Natural killer cell (primary cell): ENCODE results near the gene PA2G4. TPM values are rescaled to one million over a fixed set of nuclear protein-coding genes. Genes with fewer than 3 reads are reported as not detected.

Source experiments
- ATAC-seq, 3 donors: fragments of 150-1000 bp in 2 of 3; fragments of 200-7000 bp in 1 of 3; cut with Tn5 transposase; 1 replicate in 1 of 3; 2 replicates in 2 of 3; pipeline ENCODE4 v1.10.0; 2021; ENCODE audit warnings: mild to moderate bottlenecking in 2 of 3, moderate library complexity in 2 of 3
- DNase-seq, 2 donors: peaks; one replicate each; pipeline versions ENCODE4 v3.0.0 to v3.0.0-alpha.2; 2013 to 2021; ENCODE audit warnings: mixed read lengths in 1 of 2
- H3K27ac ChIP-seq: one replicate; pipeline ENCODE4 v1.5.1; 2013; ENCODE audit warnings: mild to moderate bottlenecking, low read length
- H3K27me3 ChIP-seq: one replicate; pipeline ENCODE4 v1.6.1; 2013; ENCODE audit warnings: low read length; ENCODE audit not compliant: control insufficient read depth, insufficient read depth
- H3K36me3 ChIP-seq: one replicate; pipeline ENCODE4 v1.6.1; 2013; ENCODE audit warnings: low read length; ENCODE audit not compliant: control insufficient read depth, insufficient read depth
- H3K4me1 ChIP-seq: one replicate; pipeline ENCODE4 v1.6.1; 2013; ENCODE audit warnings: low read length; ENCODE audit not compliant: control insufficient read depth, insufficient read depth
- H3K4me3 ChIP-seq: one replicate; pipeline ENCODE4 v1.5.1; 2013; ENCODE audit warnings: low read length
- H3K9me3 ChIP-seq: one replicate; pipeline ENCODE4 v1.6.1; 2013; ENCODE audit warnings: low read length; ENCODE audit not compliant: control insufficient read depth, insufficient read depth
- H3K27ac Mint-ChIP-seq, 2 donors: one replicate each; pipeline ENCODE4 v1.8.0; 2022; ENCODE audit warnings: mild to moderate bottlenecking in 2 of 2, mixed read lengths in 2 of 2, moderate library complexity in 1 of 2
- H3K27me3 Mint-ChIP-seq, 2 donors: one replicate each; pipeline ENCODE4 v1.8.0; 2022; ENCODE audit warnings: low read depth in 2 of 2, mixed read lengths in 2 of 2
- H3K36me3 Mint-ChIP-seq: one replicate; pipeline ENCODE4 v1.8.0; 2022; ENCODE audit warnings: mixed read lengths
- H3K4me1 Mint-ChIP-seq, 2 donors: one replicate each; pipeline ENCODE4 v1.8.0; 2022; ENCODE audit warnings: mixed read lengths in 2 of 2
- H3K4me3 Mint-ChIP-seq: one replicate; pipeline ENCODE4 v1.8.0; 2022; ENCODE audit warnings: mild to moderate bottlenecking, moderate library complexity, mixed read lengths
- H3K9me3 Mint-ChIP-seq, 2 donors: one replicate each; pipeline ENCODE4 v1.8.0; 2022; ENCODE audit warnings: mixed read lengths in 2 of 2
- CTCF ChIP-seq: fragments of 200-600 bp; IDR thresholded peaks from one replicate; pipeline ENCODE4 v1.8.0; 2022; ENCODE audit warnings: antibody characterized with exemption
- WGBS: methylation state at CpG from one replicate; pipeline ENCODE4 v1.1.7; 2013; ENCODE audit warnings: missing lambda C conversion rate; ENCODE audit not compliant: insufficient coverage; 5-methylcytosine and 5-hydroxymethylcytosine counted together
- intact Hi-C: fragments of 100-400 bp; cut with micrococcal nuclease; formaldehyde crosslinking; loops from one replicate; pipeline ENCODE4 v1.14.2; 2022
- total RNA-seq, 4 donors: library from RNA; stranded (reverse); fragments of 120-200 nt in 1 of 4; gene quantifications; one replicate each; pipeline versions ENCODE4 v1.2.3 to v1.2.4, GENCODE V29; 2013 to 2022

The PA2G4 gene
- total RNA-seq, 3 donors from 2014 or later (not counting 1 experiment from before 2014, with no cell fraction given): 78.5 to 86.4 (median 79.7) TPM

GRCh38 chr12:56097738-56098137 is 6.6 kb upstream of the PA2G4 start:
- H3K4me3 Mint-ChIP-seq: no peak overlapping the region
- ATAC-seq: no peak
- peaks cover 6 to 15% of the 10 kb centered on the region in 2 donors for H3K4me1 Mint-ChIP-seq
- no peaks in the 10 kb centered on the region for H3K36me3 Mint-ChIP-seq
- no peak overlapping the region for H3K27ac Mint-ChIP-seq
- Histone ChIP-seq H3K27me3 (no peaks in the 10 kb centered on the region), H3K9me3 (no peaks in the 10 kb centered on the region), H3K4me1 (peaks cover 12% of the 10 kb centered on the region), H3K4me3 (no peak overlapping the region), H3K36me3 (no peaks in the 10 kb centered on the region), H3K27ac (no peak overlapping the region)
- intact Hi-C loops: no loop called here
- H3K9me3 Mint-ChIP-seq: no peaks in the 10 kb centered on the region
- WGBS: 87% methylated on average over 6 of the region's 6 CpGs
- H3K27me3 Mint-ChIP-seq: peaks cover 0 to 13% of the 10 kb centered on the region in 2 donors
- no peak for TF ChIP-seq CTCF
- DNase-seq: no peak

DNA sequence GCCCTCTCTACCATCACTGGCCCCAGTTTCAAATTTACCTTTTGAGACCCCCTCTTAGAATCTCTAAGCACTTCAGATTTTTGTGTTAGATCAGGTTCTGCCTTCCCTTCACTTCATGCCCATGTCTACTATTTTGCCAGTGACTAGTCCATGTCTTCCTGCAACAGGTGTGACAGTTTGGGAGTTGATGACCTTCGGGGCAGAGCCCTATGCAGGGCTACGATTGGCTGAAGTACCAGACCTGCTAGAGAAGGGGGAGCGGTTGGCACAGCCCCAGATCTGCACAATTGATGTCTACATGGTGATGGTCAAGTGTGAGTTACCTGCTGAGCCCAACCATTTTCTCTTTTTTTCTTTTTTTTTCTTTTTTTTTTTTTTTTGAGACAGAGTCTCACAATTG is 5.8 kb upstream of the PA2G4 start:
- Mint-ChIP-seq H3K4me3 (no peak overlapping the region), H3K4me1 (peaks cover 15 to 23% of the 10 kb centered on the region in 2 donors), H3K27me3 (peaks cover 0 to 8% of the 10 kb centered on the region in 2 donors), H3K36me3 (no peaks in the 10 kb centered on the region), H3K9me3 (no peaks in the 10 kb centered on the region), H3K27ac (no peak overlapping the region)
- Histone ChIP-seq H3K27ac (no peak overlapping the region), H3K4me1 (peaks cover 20% of the 10 kb centered on the region), H3K4me3 (no peak overlapping the region), H3K27me3 (no peaks in the 10 kb centered on the region), H3K9me3 (no peaks in the 10 kb centered on the region), H3K36me3 (no peaks in the 10 kb centered on the region)
- 66% methylated on average over 2 of the region's 3 CpGs for WGBS
- no peak for TF ChIP-seq CTCF
- intact Hi-C loops: no loop called here
- no peak for DNase-seq
- no peak for ATAC-seq

- Mint-ChIP-seq H3K27me3 (peaks cover 0 to 8% of the 10 kb centered on the region in 2 donors), H3K27ac (no peak overlapping the region), H3K4me1 (peaks cover 27 to 35% of the 10 kb centered on the region in 2 donors), H3K36me3 (no peaks in the 10 kb centered on the region), H3K9me3 (no peaks in the 10 kb centered on the region), H3K4me3 (no peak overlapping the region)
- Histone ChIP-seq H3K27ac (no peak overlapping the region), H3K9me3 (no peaks in the 10 kb centered on the region), H3K36me3 (no peaks in the 10 kb centered on the region), H3K27me3 (no peaks in the 10 kb centered on the region), H3K4me3 (no peak overlapping the region), H3K4me1 (peaks cover 27% of the 10 kb centered on the region)
- ATAC-seq: no peak
- no peak for TF ChIP-seq CTCF
- no peak for DNase-seq
- WGBS: 93% methylated on average over 3 of the region's 4 CpGs
- intact Hi-C loops: loop anchor here (5.0 kb wide), 1 partner anchor 282 kb away; the partner anchor contains the start of genes ORMDL2 and SARNP
Measured at GRCh38 chr12:56099787-56100186, 4.6 kb upstream of the PA2G4 start.

DNA sequence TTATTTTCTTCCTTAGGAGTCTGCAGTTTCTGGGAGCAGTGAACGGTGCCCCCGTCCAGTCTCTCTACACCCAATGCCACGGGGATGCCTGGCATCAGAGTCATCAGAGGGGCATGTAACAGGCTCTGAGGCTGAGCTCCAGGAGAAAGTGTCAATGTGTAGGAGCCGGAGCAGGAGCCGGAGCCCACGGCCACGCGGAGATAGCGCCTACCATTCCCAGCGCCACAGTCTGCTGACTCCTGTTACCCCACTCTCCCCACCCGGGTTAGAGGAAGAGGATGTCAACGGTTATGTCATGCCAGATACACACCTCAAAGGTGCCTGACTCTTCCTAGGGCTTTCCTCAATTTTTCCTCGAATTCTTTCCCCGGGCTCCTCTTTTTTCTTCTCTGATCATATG is 3.3 kb upstream of the PA2G4 start:
- Mint-ChIP-seq H3K9me3 (no peaks in the 10 kb centered on the region), H3K36me3 (no peaks in the 10 kb centered on the region), H3K27me3 (peaks cover 0 to 8% of the 10 kb centered on the region in 2 donors), H3K27ac (no peak overlapping the region), H3K4me1 (peaks cover 39 to 48% of the 10 kb centered on the region in 2 donors), H3K4me3 (no peak overlapping the region)
- intact Hi-C loops: loop anchor here (5.0 kb wide), 1 partner anchor 284 kb away; the partner anchor contains the start of genes ORMDL2 and SARNP
- H3K27me3 ChIP-seq: no peaks in the 10 kb centered on the region
- no peak overlapping the region for H3K27ac ChIP-seq
- no peaks in the 10 kb centered on the region for H3K9me3 ChIP-seq
- no peaks in the 10 kb centered on the region for H3K36me3 ChIP-seq
- DNase-seq (no peak), ATAC-seq (no peak)
- H3K4me1 ChIP-seq: peaks cover 37% of the 10 kb centered on the region
- 93% methylated on average over 14 of the region's 14 CpGs for WGBS
- TF ChIP-seq CTCF: no peak
- H3K4me3 ChIP-seq: no peak overlapping the region
